ENCODE results near the gene FOXJ3. TPM values are rescaled to one million over a fixed set of nuclear protein-coding genes. Genes with fewer than 3 reads are reported as not detected.

The FOXJ3 gene
- total RNA-seq, 3 donors from 2014 or later = 52.6 to 82.7 (median 57.7) TPM

DNA sequence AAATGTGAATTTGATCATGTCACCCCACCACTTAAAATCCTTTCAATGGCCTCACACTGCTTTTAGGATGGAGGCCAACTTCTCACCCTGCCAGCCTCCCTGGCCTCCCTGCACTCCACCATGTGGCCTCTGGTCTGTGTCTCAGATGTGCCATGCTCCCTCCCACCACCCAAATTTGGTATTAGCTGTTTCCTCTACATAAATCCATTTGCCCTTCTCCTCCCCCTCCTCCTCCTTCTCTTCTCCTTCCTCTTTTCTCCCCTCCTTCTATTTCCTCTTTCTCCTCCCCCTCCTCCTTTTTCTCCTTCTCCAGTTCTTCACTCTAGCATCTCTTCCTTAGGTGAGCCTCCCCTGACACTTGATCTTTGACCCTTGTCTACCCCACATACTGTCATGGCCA, 198.6 kb downstream of the FOXJ3 start:
- Histone ChIP-seq H3K9me3 (no peaks in the 10 kb centered on the region), H3K36me3 (no peaks in the 10 kb centered on the region), H3K4me3 (no peak overlapping the region), H3K27ac (no peak overlapping the region), H3K4me1 (no peaks in the 10 kb centered on the region), H3K27me3 (no peaks in the 10 kb centered on the region)
- DNase-seq (ENCODE audit: low spot score in 2 of 2) = no peak
- intact Hi-C loops (cut with DNase I; ENCODE audit: low total_unique reads) = no loop called here
- TF ChIP-seq POLR2A (IDR thresholded peaks at IDR 0.05) = no peak
- TF ChIP-seq, protein P1, sequence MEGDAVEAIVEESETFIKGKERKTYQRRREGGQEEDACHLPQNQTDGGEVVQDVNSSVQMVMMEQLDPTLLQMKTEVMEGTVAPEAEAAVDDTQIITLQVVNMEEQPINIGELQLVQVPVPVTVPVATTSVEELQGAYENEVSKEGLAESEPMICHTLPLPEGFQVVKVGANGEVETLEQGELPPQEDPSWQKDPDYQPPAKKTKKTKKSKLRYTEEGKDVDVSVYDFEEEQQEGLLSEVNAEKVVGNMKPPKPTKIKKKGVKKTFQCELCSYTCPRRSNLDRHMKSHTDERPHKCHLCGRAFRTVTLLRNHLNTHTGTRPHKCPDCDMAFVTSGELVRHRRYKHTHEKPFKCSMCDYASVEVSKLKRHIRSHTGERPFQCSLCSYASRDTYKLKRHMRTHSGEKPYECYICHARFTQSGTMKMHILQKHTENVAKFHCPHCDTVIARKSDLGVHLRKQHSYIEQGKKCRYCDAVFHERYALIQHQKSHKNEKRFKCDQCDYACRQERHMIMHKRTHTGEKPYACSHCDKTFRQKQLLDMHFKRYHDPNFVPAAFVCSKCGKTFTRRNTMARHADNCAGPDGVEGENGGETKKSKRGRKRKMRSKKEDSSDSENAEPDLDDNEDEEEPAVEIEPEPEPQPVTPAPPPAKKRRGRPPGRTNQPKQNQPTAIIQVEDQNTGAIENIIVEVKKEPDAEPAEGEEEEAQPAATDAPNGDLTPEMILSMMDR (IDR thresholded peaks at IDR 0.05) = no peak
- TF ChIP-seq POLR2AphosphoS5 (IDR thresholded peaks at IDR 0.05) = no peak

DNA sequence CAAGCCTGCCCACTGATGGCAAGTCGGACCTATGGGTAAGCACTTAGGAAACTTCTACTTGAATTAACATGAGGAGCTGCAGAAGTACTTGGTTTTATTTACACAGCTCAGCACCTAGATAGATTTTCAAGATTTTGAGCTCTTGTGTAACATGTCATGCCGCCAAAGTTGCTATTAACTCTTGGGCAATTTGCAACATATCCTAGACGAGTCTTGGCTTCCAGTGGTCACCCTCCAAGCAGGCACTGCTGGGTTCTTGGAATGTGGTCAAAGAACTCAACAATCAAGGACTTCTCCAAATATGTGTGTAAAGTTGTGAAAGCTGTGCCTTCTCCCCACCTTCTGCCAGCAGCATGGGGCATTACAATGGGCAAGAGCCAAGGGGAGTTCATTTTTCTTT, 199.6 kb downstream of the FOXJ3 start:
- Histone ChIP-seq H3K4me1 (no peaks in the 10 kb centered on the region), H3K27ac (peak overlapping the region in 1 of 2 donors; percentile 19), H3K9me3 (no peaks in the 10 kb centered on the region), H3K36me3 (no peaks in the 10 kb centered on the region), H3K4me3 (no peak overlapping the region), H3K27me3 (no peaks in the 10 kb centered on the region)
- TF ChIP-seq POLR2A (IDR thresholded peaks at IDR 0.05) (no peak), POLR2AphosphoS5 (IDR thresholded peaks at IDR 0.05) (no peak)
- TF ChIP-seq, protein P1 (IDR thresholded peaks at IDR 0.05) = no peak
- intact Hi-C loops (cut with DNase I; ENCODE audit: low total_unique reads) = no loop called here
- DNase-seq (ENCODE audit: low spot score in 2 of 2) = peak in 1 of 2 donors; percentile 70

DNA sequence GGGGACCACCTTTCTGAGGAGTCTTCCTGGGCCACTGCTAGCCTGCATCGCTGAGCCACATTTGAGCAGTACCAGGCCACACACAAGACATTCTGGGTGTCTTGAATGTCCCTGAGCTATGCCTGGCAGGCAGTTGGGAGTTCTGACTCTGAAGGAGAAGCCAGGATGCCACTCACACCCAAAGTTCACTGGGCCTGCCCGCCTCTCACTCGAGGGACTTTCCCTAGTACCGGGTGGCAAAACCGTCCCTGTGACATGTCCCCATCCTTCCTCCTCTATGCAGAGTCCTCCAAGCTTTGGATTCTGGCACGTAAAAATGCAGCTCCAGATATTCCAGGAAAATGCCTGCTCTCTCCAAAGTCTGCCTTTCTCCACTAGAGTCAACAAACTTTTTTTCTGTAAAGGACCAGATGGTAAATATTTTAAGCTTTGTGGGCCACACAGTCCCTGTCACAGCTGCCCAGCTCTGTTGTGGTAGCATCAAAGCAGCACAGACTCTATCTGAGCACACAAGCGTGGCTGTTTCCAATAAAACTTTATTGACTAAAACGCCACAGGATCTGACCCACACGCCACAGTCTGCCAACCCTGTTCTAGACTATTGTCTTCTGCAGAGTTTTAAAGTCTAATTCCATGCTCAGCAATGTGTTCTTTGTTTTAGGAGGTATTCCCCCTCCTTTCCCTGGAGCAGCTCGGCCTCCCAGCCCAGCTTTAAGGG, 201.1 kb downstream of the FOXJ3 start:
- intact Hi-C loops (cut with DNase I; ENCODE audit: low total_unique reads) = no loop called here
- TF ChIP-seq POLR2AphosphoS5 (IDR thresholded peaks at IDR 0.05) = no peak
- TF ChIP-seq, protein P1 (IDR thresholded peaks at IDR 0.05) = no peak
- TF ChIP-seq POLR2A (IDR thresholded peaks at IDR 0.05) = no peak
- Histone ChIP-seq H3K36me3 (no peaks in the 10 kb centered on the region), H3K9me3 (no peaks in the 10 kb centered on the region), H3K27me3 (no peaks in the 10 kb centered on the region), H3K27ac (no peak overlapping the region), H3K4me1 (no peaks in the 10 kb centered on the region), H3K4me3 (no peak overlapping the region)
- DNase-seq (ENCODE audit: low spot score in 2 of 2) = no peak

DNA sequence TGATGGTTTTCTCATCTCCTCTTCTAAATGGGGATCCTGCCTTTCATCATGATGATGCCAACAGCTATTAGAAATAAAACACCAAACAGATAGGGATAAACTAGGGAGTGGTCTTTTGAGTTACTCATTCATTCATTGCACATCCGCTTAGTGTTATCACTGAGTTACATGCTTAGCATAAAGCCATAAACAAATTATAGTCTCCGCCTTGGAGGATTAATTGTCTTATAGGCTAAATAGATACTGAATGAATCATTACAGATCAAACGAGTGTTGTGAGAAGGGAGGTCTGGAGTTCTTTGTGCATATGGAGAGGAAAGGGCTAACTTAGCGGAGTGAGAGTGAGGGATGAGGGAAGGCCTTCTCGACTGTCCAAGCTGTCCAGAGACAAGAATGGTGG, 201.6 kb downstream of the FOXJ3 start:
- no peak for DNase-seq (ENCODE audit: low spot score in 2 of 2)
- Histone ChIP-seq H3K27ac (no peak overlapping the region), H3K4me1 (no peaks in the 10 kb centered on the region), H3K9me3 (no peaks in the 10 kb centered on the region), H3K27me3 (no peaks in the 10 kb centered on the region), H3K4me3 (no peak overlapping the region), H3K36me3 (no peaks in the 10 kb centered on the region)
- intact Hi-C loops (cut with DNase I; ENCODE audit: low total_unique reads) = no loop called here
- TF ChIP-seq POLR2A (IDR thresholded peaks at IDR 0.05) = no peak
- TF ChIP-seq POLR2AphosphoS5 (IDR thresholded peaks at IDR 0.05) = no peak
- TF ChIP-seq, protein P1 (IDR thresholded peaks at IDR 0.05) = no peak

DNA sequence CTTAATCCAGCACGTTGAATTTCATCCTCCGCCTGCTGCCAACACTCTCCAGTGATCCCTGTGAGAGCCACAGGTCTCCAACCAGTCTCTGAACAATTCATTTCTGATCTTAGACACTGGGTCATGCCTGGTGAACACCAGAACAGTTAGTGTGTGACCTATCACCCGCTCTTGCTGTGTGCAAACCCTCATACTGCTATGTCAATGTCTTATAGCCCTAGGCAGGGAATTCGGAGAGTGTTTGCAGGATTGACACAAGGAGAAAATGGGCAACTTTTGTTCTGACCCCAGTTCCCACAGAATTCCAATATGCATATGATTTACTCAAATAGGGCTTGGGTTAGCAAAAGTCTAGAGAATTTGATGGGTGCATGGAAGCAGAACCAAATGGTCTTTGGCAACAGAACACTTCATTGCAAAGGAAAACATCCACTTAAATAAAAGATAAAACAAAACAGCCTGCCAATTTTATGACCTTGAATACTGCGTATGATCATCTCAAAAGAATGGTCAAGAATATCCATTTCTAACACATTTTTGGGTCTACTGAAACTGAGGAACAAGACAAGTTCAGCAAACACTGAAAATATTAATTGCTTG, 204.9 kb downstream of the FOXJ3 start:
- no peaks in the 10 kb centered on the region for H3K4me1 ChIP-seq
- H3K9me3 ChIP-seq = no peaks in the 10 kb centered on the region
- TF ChIP-seq, protein P1 (IDR thresholded peaks at IDR 0.05) = no peak
- no peak for TF ChIP-seq POLR2AphosphoS5 (IDR thresholded peaks at IDR 0.05)
- no peak for TF ChIP-seq POLR2A (IDR thresholded peaks at IDR 0.05)
- H3K4me3 ChIP-seq = no peak overlapping the region
- no peak overlapping the region for H3K27ac ChIP-seq
- intact Hi-C loops (cut with DNase I; ENCODE audit: low total_unique reads) = no loop called here
- no peaks in the 10 kb centered on the region for H3K36me3 ChIP-seq
- no peaks in the 10 kb centered on the region for H3K27me3 ChIP-seq
- no peak for DNase-seq (ENCODE audit: low spot score in 2 of 2)

All from breast epithelium (tissue), 4 donors.